GM23338 (cell line): ENCODE results near the gene TXNL4A. TPM values are rescaled to one million over a fixed set of nuclear protein-coding genes. Genes with fewer than 3 reads are reported as not detected.

ENCODE experiments used
- ATAC-seq: fragments of 200-7000 bp; cut with Tn5 transposase; 3 replicates; pipeline ENCODE4 v1.9.1; 2020
- DNase-seq: peaks from one replicate; pipeline ENCODE4 v3.0.0-alpha.2; 2015; ENCODE audit warnings: low spot score
- H2AFZ ChIP-seq: fragments of 200-600 bp; sonication (generic); 2 replicates; pipeline ENCODE4 v1.8.0; 2016; ENCODE audit warnings: antibody characterized with exemption, mild to moderate bottlenecking, moderate library complexity
- H3F3A ChIP-seq: fragments of 200-600 bp; sonication (generic); replicated peaks from 2 replicates; pipeline ENCODE4 v1.8.0; 2017; ENCODE audit warnings: antibody characterized with exemption, mixed run types, low read depth
- H3K27ac ChIP-seq: fragments of 200-600 bp; sonication (generic); 2 replicates; pipeline ENCODE4 v1.6.1; 2016; ENCODE audit warnings: low read depth
- H3K27me3 ChIP-seq: fragments of 200-600 bp; sonication (generic); 2 replicates; pipeline ENCODE4 v1.8.0; 2016; ENCODE audit warnings: mild to moderate bottlenecking, mixed run types, moderate library complexity; ENCODE audit not compliant: insufficient read depth
- H3K36me3 ChIP-seq: fragments of 200-600 bp; sonication (generic); 2 replicates; pipeline ENCODE4 v1.8.0; 2016; ENCODE audit warnings: mild to moderate bottlenecking; ENCODE audit not compliant: insufficient read depth
- H3K4me1 ChIP-seq: fragments of 200-600 bp; sonication (generic); 2 replicates; pipeline ENCODE4 v1.8.0; 2016; ENCODE audit warnings: mild to moderate bottlenecking, moderate library complexity; ENCODE audit not compliant: insufficient read depth
- H3K4me2 ChIP-seq: fragments of 200-600 bp; sonication (generic); 2 replicates; pipeline ENCODE4 v1.7.1; 2017; ENCODE audit warnings: mixed run types
- H3K4me3 ChIP-seq: fragments of 200-600 bp; sonication (generic); 2 replicates; pipeline ENCODE4 v1.6.1; 2016; ENCODE audit warnings: mixed run types
- H3K79me2 ChIP-seq: fragments of 200-600 bp; sonication (generic); replicated peaks from 2 replicates; pipeline ENCODE4 v1.8.0; 2017; ENCODE audit warnings: mild to moderate bottlenecking; ENCODE audit not compliant: insufficient read depth
- H3K9me2 ChIP-seq: fragments of 200-600 bp; sonication (generic); 2 replicates; pipeline ENCODE4 v1.8.0; 2017; ENCODE audit not compliant: insufficient read depth
- H4K20me1 ChIP-seq: fragments of 200-600 bp; sonication (generic); replicated peaks from 2 replicates; pipeline ENCODE4 v1.8.0; 2017; ENCODE audit warnings: mild to moderate bottlenecking; ENCODE audit not compliant: insufficient read depth
- H3K27ac Mint-ChIP-seq: 2 replicates; pipeline ENCODE4 v1.8.0; 2020; ENCODE audit warnings: inconsistent platforms, mild to moderate bottlenecking, moderate library complexity, mixed read lengths
- H3K27me3 Mint-ChIP-seq: 3 replicates; pipeline ENCODE4 v1.8.0; 2022; ENCODE audit warnings: low read depth, mild to moderate bottlenecking, moderate library complexity, mixed read lengths, inconsistent platforms; ENCODE audit not compliant: insufficient read depth, poor library complexity
- H3K36me3 Mint-ChIP-seq: 3 replicates; pipeline ENCODE4 v1.8.0; 2021; ENCODE audit warnings: low read depth, mild to moderate bottlenecking, inconsistent platforms, moderate library complexity, mixed read lengths
- H3K4me1 Mint-ChIP-seq: 3 replicates; pipeline ENCODE4 v1.8.0; 2020; ENCODE audit warnings: mild to moderate bottlenecking, inconsistent platforms, mixed read lengths
- H3K4me3 Mint-ChIP-seq: 3 replicates; pipeline ENCODE4 v1.8.0; 2021; ENCODE audit warnings: moderate library complexity, mild to moderate bottlenecking, inconsistent platforms, mixed read lengths
- H3K9me3 Mint-ChIP-seq: 3 replicates; pipeline ENCODE4 v1.8.0; 2020; ENCODE audit warnings: moderate library complexity, mild to moderate bottlenecking, inconsistent platforms, mixed read lengths
- CREB1 ChIP-seq: fragments of 250-450 bp; sonication (Bioruptor Pico); IDR thresholded peaks from 2 replicates; pipeline ENCODE4 v1.5.0; 2020; ENCODE audit warnings: low read depth, mild to moderate bottlenecking, moderate library complexity
- ETS1 ChIP-seq: IDR thresholded peaks from 2 replicates; pipeline ENCODE4 v1.6.1; 2016; ENCODE audit warnings: antibody characterized with exemption
- EZH2phosphoT487 ChIP-seq: fragments of 200-600 bp; sonication (generic); IDR thresholded peaks from one replicate; pipeline ENCODE4 v1.8.1; 2018; ENCODE audit warnings: antibody characterized with exemption; ENCODE audit not compliant: unreplicated experiment
- NANOG ChIP-seq: IDR thresholded peaks from 2 replicates; pipeline ENCODE4 v1.6.1; 2016; ENCODE audit warnings: antibody characterized with exemption, borderline replicate concordance
- POLR2AphosphoS5 ChIP-seq: IDR thresholded peaks from 2 replicates; pipeline ENCODE4 v1.6.1; 2016; ENCODE audit warnings: antibody characterized with exemption, low read depth
- REST ChIP-seq: IDR thresholded peaks from one replicate; pipeline ENCODE4 v1.6.1; 2018; ENCODE audit warnings: antibody characterized with exemption; ENCODE audit not compliant: unreplicated experiment
- ZNF114 ChIP-seq: fragments of 250-450 bp; sonication (Bioruptor Pico); IDR thresholded peaks from 2 replicates; pipeline ENCODE4 v1.5.0; 2020; ENCODE audit warnings: mild to moderate bottlenecking, moderate library complexity
- ZNF462 ChIP-seq: fragments of 250-450 bp; sonication (Bioruptor Pico); IDR thresholded peaks from 2 replicates; pipeline ENCODE4 v1.5.0; 2020; ENCODE audit warnings: mild to moderate bottlenecking, moderate library complexity
- polyA plus RNA-seq: library from polyadenylated mRNA; unstranded; fragments of >200 nt; fragmentation: Nextera tagmentation; extraction: Ambion mirVana; gene quantifications from 2 replicates; pipeline ENCODE4 v1.2.1, GENCODE V29; 2016
- total RNA-seq: library from RNA; depleted of rRNA; stranded (reverse); fragments of >200 nt; shearing (Covaris generic); gene quantifications from 2 replicates; pipeline ENCODE4 v1.2.3, GENCODE V29; 2014
- TF ChIP-seq, protein P1 (sequence below), 2 experiments: fragments of 200-600 bp in 1 of 2; sonication (generic) in 1 of 2; conservative IDR thresholded peaks; 2 replicates each; pipeline versions ENCODE4 v1.5.1 to v1.6.1; 2016 to 2017; ENCODE audit warnings: antibody characterized with exemption in 2 of 2, low read depth in 2 of 2, mild to moderate bottlenecking in 2 of 2, moderate library complexity in 1 of 2

The TXNL4A gene
- total and polyA plus RNA-seq, 2 experiments from 2014 or later = 51.0 to 271 TPM

DNA sequence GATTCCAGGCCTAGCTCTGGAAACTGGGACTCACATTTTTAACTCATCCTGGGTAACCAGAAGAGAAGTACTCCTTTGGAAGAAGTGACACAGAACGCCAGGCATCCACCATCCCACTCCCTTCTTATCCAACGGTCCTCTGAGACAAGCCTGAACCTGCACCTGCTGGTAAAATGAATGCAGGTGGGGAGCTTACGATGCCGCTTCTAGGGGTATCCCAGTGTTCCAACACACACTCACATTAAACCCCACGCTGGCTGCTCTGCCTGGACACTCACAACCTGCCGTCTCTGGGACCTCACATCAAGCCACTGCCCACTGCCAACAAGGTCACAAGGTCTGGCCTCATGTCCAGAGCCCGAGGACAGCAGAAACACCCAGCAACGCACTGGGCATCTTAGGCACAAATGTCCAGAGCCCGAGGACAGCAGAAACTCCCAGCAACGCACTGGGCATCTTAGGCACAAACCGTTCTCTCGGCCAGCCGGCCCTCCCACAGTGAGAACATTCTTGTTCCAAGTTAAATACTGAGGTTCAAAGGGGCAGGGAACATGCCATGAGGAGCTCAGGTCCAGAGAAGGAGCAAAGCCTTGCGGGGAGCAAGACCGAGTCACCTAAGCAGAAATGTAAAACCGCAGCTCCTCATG lies 46.8 kb downstream of the TXNL4A start (continued):
- no peak for TF ChIP-seq ETS1
- no peak for TF ChIP-seq ZNF462

DNA sequence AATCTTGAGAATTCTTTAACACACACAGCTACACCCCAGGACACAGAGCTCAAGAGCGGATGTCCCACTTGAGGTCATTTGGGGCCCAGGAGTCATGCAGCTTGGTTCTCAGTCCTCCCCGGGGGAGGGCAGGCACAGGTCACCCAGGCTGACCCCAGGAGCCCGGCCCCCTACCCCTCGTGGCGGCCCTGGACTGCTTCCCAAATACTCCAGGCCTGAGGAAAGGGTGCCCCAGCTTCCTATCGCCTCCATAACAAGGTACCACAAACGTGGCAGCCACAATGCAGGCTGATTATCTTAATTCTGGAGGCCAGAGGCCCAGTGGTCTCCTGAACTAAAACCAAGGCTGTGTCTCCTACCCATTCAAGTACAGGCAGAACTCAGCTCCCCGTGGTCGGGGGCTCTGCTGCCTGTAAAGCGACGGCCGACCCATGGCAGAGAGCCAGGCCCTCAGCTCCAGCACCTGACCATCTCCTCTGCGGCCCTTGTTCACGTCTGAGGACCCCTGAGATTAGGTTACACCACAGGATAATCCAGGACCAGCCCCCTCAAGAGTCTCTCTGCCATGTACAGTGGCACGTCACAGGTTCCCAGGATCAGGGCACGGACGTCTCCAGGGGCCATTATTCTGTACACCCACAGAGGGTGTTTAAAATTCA lies 47.4 kb downstream of the TXNL4A start:
- ATAC-seq (no peak), DNase-seq (no peak)
- Mint-ChIP-seq H3K36me3 (no peaks in the 10 kb centered on the region; the same call in 1 of the 3 replicates), H3K27me3 (peaks cover 8% of the 10 kb centered on the region), H3K27ac (no peak overlapping the region), H3K4me3 (no peak overlapping the region), H3K4me1 (peaks cover 15% of the 10 kb centered on the region), H3K9me3 (no peaks in the 10 kb centered on the region)
- Histone ChIP-seq H3K36me3 (no peaks in the 10 kb centered on the region), H3F3A (no peaks in the 10 kb centered on the region), H3K4me1 (no peaks in the 10 kb centered on the region), H3K4me2 (no peak overlapping the region), H3K9me2 (no peaks in the 10 kb centered on the region), H3K4me3 (no peak overlapping the region), H4K20me1 (peaks cover 8% of the 10 kb centered on the region; the same call in 1 of the 2 replicates), H2AFZ (no peak overlapping the region), H3K79me2 (0 out of 2 replicates have a peak, but pooled peaks cover 5% of the 10 kb centered on the region), H3K27ac (no peak overlapping the region), H3K27me3 (no peaks in the 10 kb centered on the region)
- no peak for TF ChIP-seq POLR2AphosphoS5
- no peak for TF ChIP-seq EZH2phosphoT487
- no peak for TF ChIP-seq ETS1
- TF ChIP-seq NANOG = no peak
- TF ChIP-seq, protein P1, sequence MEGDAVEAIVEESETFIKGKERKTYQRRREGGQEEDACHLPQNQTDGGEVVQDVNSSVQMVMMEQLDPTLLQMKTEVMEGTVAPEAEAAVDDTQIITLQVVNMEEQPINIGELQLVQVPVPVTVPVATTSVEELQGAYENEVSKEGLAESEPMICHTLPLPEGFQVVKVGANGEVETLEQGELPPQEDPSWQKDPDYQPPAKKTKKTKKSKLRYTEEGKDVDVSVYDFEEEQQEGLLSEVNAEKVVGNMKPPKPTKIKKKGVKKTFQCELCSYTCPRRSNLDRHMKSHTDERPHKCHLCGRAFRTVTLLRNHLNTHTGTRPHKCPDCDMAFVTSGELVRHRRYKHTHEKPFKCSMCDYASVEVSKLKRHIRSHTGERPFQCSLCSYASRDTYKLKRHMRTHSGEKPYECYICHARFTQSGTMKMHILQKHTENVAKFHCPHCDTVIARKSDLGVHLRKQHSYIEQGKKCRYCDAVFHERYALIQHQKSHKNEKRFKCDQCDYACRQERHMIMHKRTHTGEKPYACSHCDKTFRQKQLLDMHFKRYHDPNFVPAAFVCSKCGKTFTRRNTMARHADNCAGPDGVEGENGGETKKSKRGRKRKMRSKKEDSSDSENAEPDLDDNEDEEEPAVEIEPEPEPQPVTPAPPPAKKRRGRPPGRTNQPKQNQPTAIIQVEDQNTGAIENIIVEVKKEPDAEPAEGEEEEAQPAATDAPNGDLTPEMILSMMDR (conservative IDR thresholded peaks at IDR 0.05; ENCODE audit: low read depth in 2 of 2) = no peak
- no peak for TF ChIP-seq CREB1 (CRISPR knock-in tag)
- no peak for TF ChIP-seq ZNF114 (CRISPR knock-in tag)
- TF ChIP-seq REST = no peak
